T-helper 2 cell treated with Interferon-gamma antibody and Interleukin-4, amounts not matched to agents 100 ng/mL and 5 ng/mL, for 36 hours (primary cell): ENCODE results near the gene ANKS1A. TPM values are rescaled to one million over a fixed set of nuclear protein-coding genes. Genes with fewer than 3 reads are reported as not detected.
"Not testable (repeated sequence)": the region's sequence is repeated elsewhere in the genome, so short reads cannot be mapped to it uniquely, and the experiment has no call there.

Source experiments
- intact Hi-C: fragments of 100-400 bp; cut with micrococcal nuclease; formaldehyde crosslinking; loops from one replicate; pipeline ENCODE4 v1.15.1; 2023
- total RNA-seq: library from RNA; stranded (reverse); gene quantifications from 2 replicates; pipeline ENCODE4 v1.2.3, GENCODE V29; 2022

Gene ANKS1A
- total RNA-seq, 1 donor from 2014 or later = 6.8 TPM

GRCh38 chr6:34877869-34878485 is 11.1 kb upstream of the ANKS1A start:
- intact Hi-C loops = no loop called here

- intact Hi-C loops = not testable (repeated sequence)
Observed at GRCh38 chr6:34884073-34884472, 5.0 kb upstream of the ANKS1A start.

GRCh38 chr6:34884996-34885395 is 4.1 kb upstream of the ANKS1A start:
- intact Hi-C loops = no loop called here

- intact Hi-C loops = not testable (repeated sequence)
Observed at GRCh38 chr6:34885837-34886236, 3.2 kb upstream of the ANKS1A start.

- intact Hi-C loops = loop anchor here (1.0 to 2.0 kb wide), 2 partner anchors 95 to 639 kb away; partner anchors contain the start of gene SMIM29
Observed at GRCh38 chr6:34887753-34888513, 1.1 kb upstream of the ANKS1A start, which contains the start of gene TAF11. Gene TAF11 (minus strand): TSS chr6:34888042. CDS start chr6:34887957, 85 bp downstream.

GRCh38 chr6:34888514-34888856 is 570 bp upstream of the ANKS1A start:
- intact Hi-C loops = loop anchor here (1.0 to 2.0 kb wide), 2 partner anchors 95 to 640 kb away; partner anchors contain the start of gene SMIM29

GRCh38 chr6:34890533-34890925 is 1.5 kb downstream of the ANKS1A start:
- intact Hi-C loops = no loop called here

GRCh38 chr6:34891296-34891695 is 2.2 kb downstream of the ANKS1A start:
- intact Hi-C loops = no loop called here

- intact Hi-C loops = no loop called here
Observed at GRCh38 chr6:34894693-34895092, 5.6 kb downstream of the ANKS1A start.

GRCh38 chr6:34897130-34897529 is 8.1 kb downstream of the ANKS1A start:
- intact Hi-C loops = no loop called here

- intact Hi-C loops = no loop called here
Observed at GRCh38 chr6:34897716-34898115, 8.7 kb downstream of the ANKS1A start.

- intact Hi-C loops = not testable (repeated sequence)
Observed at GRCh38 chr6:34899748-34900147, 10.7 kb downstream of the ANKS1A start.

GRCh38 chr6:34900321-34901031 is 11.4 kb downstream of the ANKS1A start:
- intact Hi-C loops = no loop called here

- intact Hi-C loops = no loop called here
Observed at GRCh38 chr6:34901930-34902329, 12.9 kb downstream of the ANKS1A start.

GRCh38 chr6:34904990-34905613 is 16.0 kb downstream of the ANKS1A start:
- intact Hi-C loops = no loop called here

- intact Hi-C loops = no loop called here
Observed at GRCh38 chr6:34906826-34907225, 17.8 kb downstream of the ANKS1A start.

GRCh38 chr6:34908194-34908593 is 19.1 kb downstream of the ANKS1A start:
- intact Hi-C loops = no loop called here

- intact Hi-C loops = no loop called here
Observed at GRCh38 chr6:34909320-34909883, 20.3 kb downstream of the ANKS1A start.

- intact Hi-C loops = no loop called here
Observed at GRCh38 chr6:34911822-34912221, 22.8 kb downstream of the ANKS1A start.

- intact Hi-C loops = no loop called here
Observed at GRCh38 chr6:34912715-34913464, 23.8 kb downstream of the ANKS1A start.

- intact Hi-C loops = no loop called here
Observed at GRCh38 chr6:34914358-34914757, 25.3 kb downstream of the ANKS1A start.
